ENCODE results near the gene ECEL1. TPM values are rescaled to one million over a fixed set of nuclear protein-coding genes. Genes with fewer than 3 reads are reported as not detected.
"Not testable (repeated sequence)": the region's sequence is repeated elsewhere in the genome, so short reads cannot be mapped to it uniquely, and the experiment has no call there.

The ECEL1 gene
- total RNA-seq, result not detected in 2 replicates

DNA sequence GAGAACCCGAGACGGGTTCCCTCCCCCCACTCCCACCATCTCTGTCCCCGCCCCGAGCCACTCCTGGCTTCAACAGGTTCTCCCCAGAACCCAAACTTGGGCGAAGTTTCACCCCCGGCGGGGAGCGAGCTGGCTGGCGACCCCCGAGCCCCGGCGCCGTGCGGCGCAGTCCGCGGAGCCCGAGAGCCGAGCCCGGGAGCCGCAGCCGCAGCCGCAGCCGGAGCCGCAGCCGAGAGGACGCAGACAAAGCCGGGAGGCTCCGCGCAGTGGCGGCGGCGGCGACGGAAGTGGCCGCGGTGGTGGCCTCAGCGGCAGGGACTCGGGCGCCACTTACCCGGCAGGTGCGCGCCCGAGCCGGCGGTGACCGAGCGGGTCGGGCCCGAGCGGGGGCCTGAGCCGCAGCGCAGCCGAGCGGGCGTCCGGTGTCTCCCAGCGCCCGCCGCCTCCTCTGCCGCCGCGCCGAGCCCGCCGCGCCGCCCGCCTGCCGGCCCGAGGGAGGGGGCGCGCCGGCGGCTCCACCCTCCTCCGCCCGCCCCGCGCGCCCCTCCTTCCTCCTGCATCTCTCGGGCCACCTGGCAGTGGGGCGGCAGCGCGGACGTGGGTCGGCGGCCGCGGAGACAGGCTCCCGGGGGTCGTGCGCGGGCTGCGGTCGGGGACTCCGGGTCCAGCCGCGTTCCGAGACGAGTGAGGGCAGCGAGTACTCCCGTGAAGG is at the start of gene ECEL1:
Gene ECEL1 (minus strand): TSS at position 450 of the 712 bp plus-strand sequence. CDS start 1,181 bp downstream, outside the sequence.
- DNase-seq (ENCODE audit: extremely low read depth, low read depth, low spot score), result no peak

- DNase-seq (ENCODE audit: extremely low read depth, low read depth, low spot score), result no peak
These were observed 49.4 kb upstream of the ECEL1 start for GRCh38 chr2:232537079-232537478.

- DNase-seq (ENCODE audit: extremely low read depth, low read depth, low spot score), result no peak
These were observed 48.3 kb upstream of the ECEL1 start for GRCh38 chr2:232535761-232536530.

DNA sequence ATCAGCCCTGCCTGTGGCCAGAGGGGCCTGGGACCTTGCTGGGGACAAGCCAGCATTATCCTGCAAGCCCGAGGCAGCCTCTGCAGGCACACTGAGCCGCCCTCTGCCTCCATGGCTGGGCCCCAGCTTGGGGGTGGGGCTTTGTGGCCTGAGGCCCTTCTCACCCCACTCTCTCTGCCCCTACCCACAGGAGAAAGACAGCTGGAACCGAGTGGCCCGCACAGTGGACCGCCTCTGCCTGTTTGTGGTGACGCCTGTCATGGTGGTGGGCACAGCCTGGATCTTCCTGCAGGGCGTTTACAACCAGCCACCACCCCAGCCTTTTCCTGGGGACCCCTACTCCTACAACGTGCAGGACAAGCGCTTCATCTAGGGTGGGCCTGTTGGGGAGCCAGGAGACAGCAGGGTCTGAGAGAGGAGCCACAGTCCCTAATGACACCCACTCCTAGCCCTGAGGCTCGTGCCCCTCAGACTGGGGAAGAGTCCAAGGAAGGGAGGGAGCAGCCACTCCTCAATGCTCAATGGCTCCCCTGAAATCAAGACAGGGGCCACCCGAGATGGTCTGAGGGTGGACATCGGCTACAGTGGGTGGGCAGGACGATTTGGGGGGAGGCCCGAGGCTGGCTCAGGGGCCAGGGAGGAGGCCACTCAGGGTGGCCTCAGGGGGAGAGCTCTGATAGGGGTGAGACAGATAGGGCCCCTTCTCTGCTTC is 47.5 kb upstream of the ECEL1 start:
- DNase-seq (ENCODE audit: extremely low read depth, low read depth, low spot score), result no peak

GRCh38 chr2:232533944-232534710 is 46.5 kb upstream of the ECEL1 start:
- no peak for DNase-seq (ENCODE audit: extremely low read depth, low read depth, low spot score)

- DNase-seq (ENCODE audit: extremely low read depth, low read depth, low spot score), result not testable (repeated sequence)
These were observed 45.2 kb upstream of the ECEL1 start for GRCh38 chr2:232532821-232533220.

GRCh38 chr2:232532419-232532818 is 44.8 kb upstream of the ECEL1 start:
- no peak for DNase-seq (ENCODE audit: extremely low read depth, low read depth, low spot score)

GRCh38 chr2:232530626-232531260 is 43.1 kb upstream of the ECEL1 start:
- DNase-seq (ENCODE audit: extremely low read depth, low read depth, low spot score), result no peak

GRCh38 chr2:232529806-232530547 is 42.3 kb upstream of the ECEL1 start:
- no peak for DNase-seq (ENCODE audit: extremely low read depth, low read depth, low spot score)

DNA sequence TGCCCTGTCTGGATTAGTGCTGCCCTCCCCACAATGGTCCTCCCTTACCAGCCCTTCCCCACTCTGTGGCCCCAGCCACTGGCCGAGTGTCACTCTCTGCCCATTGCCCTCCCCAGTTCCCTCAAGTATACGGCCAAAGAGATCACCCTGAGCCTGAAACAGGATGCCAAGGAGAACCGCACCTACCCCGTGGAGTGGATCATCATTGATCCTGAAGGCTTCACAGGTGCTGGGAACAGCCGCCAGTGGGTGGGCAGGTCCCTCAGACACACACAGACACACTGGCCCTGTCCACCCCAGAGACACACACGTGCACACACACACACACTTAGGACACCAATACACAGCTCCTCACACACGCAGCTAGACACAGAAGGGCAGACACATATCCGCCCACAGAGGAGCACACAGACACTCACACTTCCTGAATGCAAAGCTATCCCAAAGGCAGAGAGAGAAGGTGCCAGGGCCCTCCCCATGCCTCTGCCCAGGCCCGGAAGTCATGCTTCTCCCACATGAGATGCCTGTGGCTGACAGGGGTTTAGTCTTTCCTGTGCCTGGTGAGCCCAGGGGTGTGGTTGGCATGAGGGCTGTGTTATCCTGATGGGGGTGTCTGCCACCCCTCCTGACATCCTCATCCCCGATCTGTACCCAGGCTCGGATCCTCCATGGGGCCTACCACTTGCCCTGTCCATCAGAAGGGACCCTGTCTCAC is 41.3 kb upstream of the ECEL1 start:
- DNase-seq (ENCODE audit: extremely low read depth, low read depth, low spot score), result no peak

- DNase-seq (ENCODE audit: extremely low read depth, low read depth, low spot score), result no peak
These were observed 40.4 kb upstream of the ECEL1 start for GRCh38 chr2:232527905-232528470.

DNA sequence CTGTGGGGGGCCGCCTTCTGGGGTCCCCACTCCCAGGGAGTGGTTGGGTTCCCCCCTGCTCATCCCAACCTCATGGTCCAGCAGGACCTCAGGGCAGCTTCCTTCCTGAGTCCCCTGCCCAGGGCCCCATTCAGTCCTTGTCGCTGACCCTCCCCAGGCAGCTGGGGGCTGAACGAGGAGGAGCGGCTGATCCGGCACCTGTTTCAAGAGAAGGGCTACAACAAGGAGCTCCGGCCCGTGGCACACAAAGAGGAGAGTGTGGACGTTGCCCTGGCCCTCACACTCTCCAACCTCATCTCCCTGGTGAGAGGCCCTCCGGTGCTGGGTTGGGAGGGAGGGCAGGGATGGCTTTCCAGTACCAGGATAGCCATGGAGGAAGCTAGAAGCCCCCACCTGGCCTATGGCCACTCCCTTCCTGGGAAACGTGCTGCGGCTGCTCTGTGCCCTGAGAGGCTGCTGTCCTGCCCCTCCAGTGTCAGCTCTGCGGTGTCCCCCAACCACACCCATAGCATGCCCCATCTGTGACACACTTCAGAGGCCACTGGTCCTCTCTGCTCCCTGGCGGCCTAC is 38.8 kb upstream of the ECEL1 start:
- no peak for DNase-seq (ENCODE audit: extremely low read depth, low read depth, low spot score)

GRCh38 chr2:232525791-232526371 is 38.2 kb upstream of the ECEL1 start, which contains the start of gene CHRND:
CHRND (plus strand) TSS chr2:232526160; CDS start chr2:232526216, 56 bp downstream.
- no peak for DNase-seq (ENCODE audit: extremely low read depth, low read depth, low spot score)

DNA sequence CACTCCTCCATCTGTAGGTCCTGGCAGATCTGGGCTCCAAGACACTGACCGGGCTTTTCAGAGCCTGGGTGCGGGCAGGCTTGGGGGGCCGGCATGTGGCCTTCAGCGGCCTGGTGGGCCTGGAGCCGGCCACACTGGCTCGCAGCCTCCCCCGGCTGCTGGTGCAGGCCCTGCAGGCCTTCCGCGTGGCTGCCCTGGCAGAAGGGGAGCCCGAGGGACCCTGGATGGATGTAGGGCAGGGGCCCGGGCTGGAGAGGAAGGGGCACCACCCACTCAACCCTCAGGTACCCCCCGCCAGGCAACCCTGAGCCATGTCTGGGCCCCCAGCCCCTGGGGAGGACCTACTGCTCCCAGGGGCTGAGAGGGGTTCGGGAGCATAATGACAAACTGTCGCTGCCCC is 37.6 kb upstream of the ECEL1 start:
- no peak for DNase-seq (ENCODE audit: extremely low read depth, low read depth, low spot score)

GRCh38 chr2:232524771-232525170 is 37.1 kb upstream of the ECEL1 start:
- DNase-seq (ENCODE audit: extremely low read depth, low read depth, low spot score), result no peak

DNA sequence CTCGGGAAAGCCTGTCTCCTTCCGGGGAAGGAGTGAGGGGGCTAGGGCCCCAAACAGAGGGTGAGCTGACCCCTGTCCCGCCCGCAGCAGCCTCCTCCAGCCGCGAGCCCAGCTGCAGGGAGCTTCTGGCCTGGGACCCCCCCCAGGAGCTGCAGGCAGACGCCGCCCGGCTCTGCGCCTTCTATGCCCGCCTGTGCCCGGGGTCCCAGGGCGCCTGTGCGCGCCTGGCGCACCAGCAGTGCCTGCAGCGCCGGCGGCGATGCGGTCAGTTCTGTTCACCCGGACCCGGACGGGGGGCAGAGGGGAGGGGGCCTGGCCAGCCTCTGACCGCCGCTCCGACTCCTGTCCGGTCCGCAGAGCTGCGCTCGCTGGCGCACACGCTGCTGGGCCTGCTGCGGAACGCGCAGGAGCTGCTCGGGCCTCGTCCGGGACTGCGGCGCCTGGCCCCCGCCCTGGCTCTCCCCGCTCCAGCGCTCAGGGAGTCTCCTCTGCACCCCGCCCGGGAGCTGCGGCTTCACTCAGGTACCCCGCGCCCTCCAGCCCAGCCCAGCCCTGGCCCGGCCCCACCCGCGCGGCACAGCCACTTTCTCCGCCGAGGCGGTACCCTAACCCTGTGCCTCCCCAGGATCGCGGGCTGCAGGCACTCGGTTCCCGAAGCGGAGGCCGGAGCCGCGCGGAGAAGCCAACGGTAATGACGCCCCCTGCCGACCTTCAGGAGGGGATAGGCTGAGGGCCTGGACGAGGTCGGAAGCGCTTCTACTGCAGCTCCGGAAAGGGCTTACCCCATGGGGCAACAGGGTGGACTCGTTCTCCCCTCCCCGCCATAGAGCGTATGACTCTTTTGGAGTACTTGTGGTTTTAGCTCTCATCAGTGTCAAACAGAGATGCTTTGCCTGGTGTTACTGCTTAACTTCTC is 36.3 kb upstream of the ECEL1 start:
- no peak for DNase-seq (ENCODE audit: extremely low read depth, low read depth, low spot score)

GRCh38 chr2:232523402-232523681 is 35.7 kb upstream of the ECEL1 start:
- DNase-seq (ENCODE audit: extremely low read depth, low read depth, low spot score), result no peak
